ENCODE results near the gene ARFIP2.

ARFIP2 gene

DNA sequence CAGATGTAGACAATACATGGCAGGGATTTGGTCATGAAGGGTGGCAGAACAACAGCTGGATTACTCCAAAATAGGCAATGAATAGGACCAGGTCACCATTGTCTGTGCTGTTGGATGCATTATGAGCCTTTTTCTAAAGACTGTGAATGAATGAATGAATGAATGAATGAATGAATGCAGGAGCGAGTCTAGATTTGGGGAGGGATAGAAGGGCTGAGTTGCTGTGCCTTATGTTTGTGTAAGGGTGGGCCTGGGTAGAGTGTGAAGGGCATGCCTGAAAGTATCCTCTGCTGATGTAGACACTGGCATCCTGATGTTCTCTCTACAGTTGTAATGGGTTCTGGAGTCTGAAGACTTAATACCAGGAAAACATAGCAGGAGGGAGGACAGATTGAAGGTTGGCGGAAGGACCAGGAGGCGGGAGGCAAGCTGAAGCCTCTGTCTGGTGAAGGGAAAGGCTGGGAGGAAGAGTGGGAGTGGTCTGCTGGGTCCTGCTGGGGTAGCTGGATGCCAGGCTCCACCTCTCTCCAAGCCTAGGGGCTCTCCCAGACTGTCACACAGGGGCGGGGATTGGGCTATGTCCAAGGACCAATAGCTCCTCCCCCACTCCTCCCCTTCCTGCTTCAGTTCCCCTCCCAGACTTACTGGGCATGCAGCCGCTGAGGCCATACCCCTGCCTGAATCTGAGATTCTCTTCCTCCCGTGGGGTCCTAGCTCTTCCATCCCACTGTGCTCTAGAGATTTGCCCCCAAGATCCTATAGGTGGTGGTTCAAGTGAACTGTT, 12.2 kb downstream of the ARFIP2 start:
- H3K27me3 ChIP-seq (ENCODE audit: control insufficient read depth in 1 of 2, insufficient read depth in 2 of 2, low read length in 2 of 2): no peaks in the 10 kb centered on the region
- peak overlapping the region in 1 of 2 donors; percentile 51 for H3K9ac ChIP-seq (ENCODE audit: low read length in 2 of 2)
- no peaks in the 10 kb centered on the region for H3K9me3 ChIP-seq (ENCODE audit: control insufficient read depth in 2 of 2, low read length in 2 of 2)
- H3K4me1 ChIP-seq (ENCODE audit: control insufficient read depth, insufficient read depth, low read length): peaks cover 25% of the 10 kb centered on the region
- peaks cover 8 to 15% of the 10 kb centered on the region in 2 donors for H3K36me3 ChIP-seq (ENCODE audit: control insufficient read depth in 2 of 2, insufficient read depth in 2 of 2, low read length in 2 of 2)
- H3K4me3 ChIP-seq (ENCODE audit: low read length in 2 of 2): peak overlapping the region in 1 of 2 donors; percentile 35
- peak overlapping the region; percentile 71 for H3K27ac ChIP-seq (ENCODE audit: low read length)

DNA sequence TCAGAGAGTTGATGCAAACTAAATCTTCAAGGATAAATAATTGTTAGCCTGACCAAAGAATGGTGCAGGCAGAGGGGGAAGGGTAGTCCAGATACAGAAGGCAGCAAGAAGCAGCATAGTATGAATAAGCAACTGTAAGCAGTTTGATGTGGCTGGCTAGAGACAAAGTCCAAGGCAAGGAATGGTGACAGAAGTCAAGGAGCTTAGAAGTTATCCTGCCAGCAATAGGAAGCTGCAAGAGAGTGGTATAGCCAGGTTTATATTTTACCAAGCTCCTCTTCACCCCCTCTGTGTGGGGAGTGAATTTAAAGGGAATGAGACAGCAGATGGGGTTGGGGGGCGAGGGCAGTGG, 22.1 kb downstream of the ARFIP2 start:
- Histone ChIP-seq H3K27me3 (ENCODE audit: control insufficient read depth in 1 of 2, insufficient read depth in 2 of 2, low read length in 2 of 2) (no peaks in the 10 kb centered on the region), H3K36me3 (ENCODE audit: control insufficient read depth in 2 of 2, insufficient read depth in 2 of 2, low read length in 2 of 2) (peaks cover 39 to 75% of the 10 kb centered on the region in 2 donors)

DNA sequence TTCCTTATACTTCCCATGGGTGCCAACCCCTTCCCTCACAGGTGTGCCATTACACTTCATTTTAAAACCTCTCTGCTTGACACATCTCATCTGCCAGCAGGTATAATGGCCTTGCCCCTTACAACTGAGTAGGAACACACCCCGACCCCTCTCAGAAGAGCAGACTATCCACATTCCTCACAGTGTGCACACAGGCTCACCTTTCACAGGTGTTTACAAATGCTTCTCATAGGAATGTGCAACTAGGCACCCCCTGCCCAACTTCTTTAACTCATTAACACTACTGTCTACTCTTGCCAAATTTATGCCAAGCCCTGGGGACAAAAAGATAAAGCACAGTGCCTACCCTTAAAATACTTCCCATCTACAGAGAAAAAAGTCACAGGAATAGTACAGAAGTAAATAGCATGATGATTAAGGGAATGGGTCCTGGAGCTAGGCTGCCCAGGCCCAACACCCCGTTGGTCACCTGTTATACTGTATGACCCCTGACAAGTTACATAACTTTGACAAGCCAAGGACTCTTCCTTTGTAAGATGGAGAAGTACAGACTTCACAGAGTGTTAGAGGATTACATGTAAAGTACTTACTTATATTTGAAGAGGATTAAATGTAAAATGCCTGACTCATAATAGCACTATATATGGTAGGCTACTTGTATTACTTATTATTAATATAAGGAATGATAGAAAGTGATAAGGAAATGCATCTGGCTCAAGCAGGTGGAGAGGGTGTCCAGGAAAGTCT, 22.6 kb downstream of the ARFIP2 start:
- Histone ChIP-seq H3K4me1 (ENCODE audit: control insufficient read depth, insufficient read depth, low read length) (no peaks in the 10 kb centered on the region), H3K9me3 (ENCODE audit: control insufficient read depth in 2 of 2, low read length in 2 of 2) (no peaks in the 10 kb centered on the region), H3K9ac (ENCODE audit: low read length in 2 of 2) (no peak overlapping the region), H3K27ac (ENCODE audit: low read length) (no peak overlapping the region), H3K27me3 (ENCODE audit: control insufficient read depth in 1 of 2, insufficient read depth in 2 of 2, low read length in 2 of 2) (no peaks in the 10 kb centered on the region), H3K4me3 (ENCODE audit: low read length in 2 of 2) (no peak overlapping the region), H3K36me3 (ENCODE audit: control insufficient read depth in 2 of 2, insufficient read depth in 2 of 2, low read length in 2 of 2) (peaks cover 34 to 74% of the 10 kb centered on the region in 2 donors)

More for the DNA sequence above, 22.1 kb downstream of the ARFIP2 start:
- no peaks in the 10 kb centered on the region for H3K4me1 ChIP-seq (ENCODE audit: control insufficient read depth, insufficient read depth, low read length)
- no peak overlapping the region for H3K9ac ChIP-seq (ENCODE audit: low read length in 2 of 2)
- H3K27ac ChIP-seq (ENCODE audit: low read length): no peak overlapping the region
- no peaks in the 10 kb centered on the region for H3K9me3 ChIP-seq (ENCODE audit: control insufficient read depth in 2 of 2, low read length in 2 of 2)
- no peak overlapping the region for H3K4me3 ChIP-seq (ENCODE audit: low read length in 2 of 2)

DNA sequence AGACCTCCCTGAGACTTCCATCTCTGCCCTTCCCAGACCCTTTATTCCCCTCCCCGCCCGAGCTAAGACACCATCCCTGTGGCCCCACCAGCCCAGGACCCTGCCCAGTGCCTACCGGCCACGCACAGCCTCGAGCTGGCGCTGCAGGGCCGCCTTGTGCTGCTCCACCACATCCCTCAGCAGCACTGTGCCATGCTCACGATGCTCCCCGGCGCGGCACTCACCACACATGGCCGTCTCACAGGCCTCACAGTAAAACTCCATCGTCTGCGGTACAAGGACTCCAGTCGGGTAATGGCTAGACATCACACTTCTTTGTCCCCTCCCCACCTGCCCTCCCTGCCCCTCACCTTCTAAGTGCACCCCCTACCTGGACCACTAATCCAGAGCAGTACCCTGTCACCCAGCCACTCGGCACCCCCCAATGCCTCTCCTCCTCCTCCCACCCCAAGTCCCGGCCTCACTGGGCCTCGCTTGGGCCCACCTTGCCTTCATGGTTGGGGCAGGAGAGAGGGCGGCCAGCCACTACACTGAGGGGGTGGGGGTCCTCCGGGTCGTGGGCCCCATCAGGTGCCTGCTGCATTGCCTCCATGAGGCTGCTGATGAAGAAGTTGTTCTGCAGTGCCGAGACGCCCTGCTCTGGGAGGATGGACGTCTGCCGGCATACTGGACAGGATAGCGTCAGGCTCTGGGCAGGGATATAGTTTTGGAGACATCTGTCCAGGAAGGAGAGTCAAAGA, 23.4 kb downstream of the ARFIP2 start:
- H3K9ac ChIP-seq (ENCODE audit: low read length in 2 of 2): no peak overlapping the region
- H3K27me3 ChIP-seq (ENCODE audit: control insufficient read depth in 1 of 2, insufficient read depth in 2 of 2, low read length in 2 of 2): no peaks in the 10 kb centered on the region
- H3K4me1 ChIP-seq (ENCODE audit: control insufficient read depth, insufficient read depth, low read length): no peaks in the 10 kb centered on the region
- H3K4me3 ChIP-seq (ENCODE audit: low read length in 2 of 2): no peak overlapping the region
- H3K9me3 ChIP-seq (ENCODE audit: control insufficient read depth in 2 of 2, low read length in 2 of 2): no peaks in the 10 kb centered on the region
- peaks cover 37 to 75% of the 10 kb centered on the region in 2 donors for H3K36me3 ChIP-seq (ENCODE audit: control insufficient read depth in 2 of 2, insufficient read depth in 2 of 2, low read length in 2 of 2)
- H3K27ac ChIP-seq (ENCODE audit: low read length): no peak overlapping the region

DNA sequence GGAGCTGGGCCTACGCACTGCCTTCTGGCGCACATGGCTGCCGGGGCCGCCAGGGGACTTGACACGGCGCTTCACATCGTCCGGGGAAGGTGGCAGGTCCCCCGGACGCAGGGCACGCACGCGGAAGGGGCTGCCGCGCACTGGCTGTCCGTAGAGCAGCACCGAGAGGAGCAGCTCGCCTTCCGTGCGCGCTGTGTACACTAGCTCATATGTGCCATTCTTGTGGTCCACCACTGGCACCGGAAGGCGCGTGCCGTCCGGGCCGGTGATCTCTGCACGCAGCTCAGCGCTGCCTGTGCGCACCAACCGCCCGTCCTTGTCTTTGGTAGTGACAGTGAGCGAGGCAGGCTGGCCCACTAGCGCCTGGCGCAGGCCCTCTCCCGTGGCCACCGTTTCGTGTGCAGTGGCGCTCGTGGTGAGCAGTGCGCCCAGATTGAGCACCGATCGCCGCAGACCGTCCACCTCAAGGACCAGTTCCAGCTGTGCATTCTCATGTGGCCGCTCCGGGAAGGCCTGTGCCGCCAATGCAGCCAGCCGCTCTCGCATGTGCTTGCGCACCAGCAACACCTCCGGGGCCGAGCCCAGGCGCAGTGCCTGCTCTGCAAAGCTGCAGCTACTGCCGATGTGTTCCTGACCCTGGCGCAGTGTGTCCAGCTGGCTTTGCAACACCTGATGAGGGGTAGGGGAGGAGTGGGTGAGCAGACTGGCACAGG, 24.6 kb downstream of the ARFIP2 start:
- Histone ChIP-seq H3K27ac (ENCODE audit: low read length) (no peak overlapping the region), H3K4me1 (ENCODE audit: control insufficient read depth, insufficient read depth, low read length) (no peaks in the 10 kb centered on the region), H3K36me3 (ENCODE audit: control insufficient read depth in 2 of 2, insufficient read depth in 2 of 2, low read length in 2 of 2) (peaks cover 45 to 80% of the 10 kb centered on the region in 2 donors), H3K9me3 (ENCODE audit: control insufficient read depth in 2 of 2, low read length in 2 of 2) (no peaks in the 10 kb centered on the region), H3K27me3 (ENCODE audit: control insufficient read depth in 1 of 2, insufficient read depth in 2 of 2, low read length in 2 of 2) (no peaks in the 10 kb centered on the region), H3K9ac (ENCODE audit: low read length in 2 of 2) (no peak overlapping the region), H3K4me3 (ENCODE audit: low read length in 2 of 2) (no peak overlapping the region)

DNA sequence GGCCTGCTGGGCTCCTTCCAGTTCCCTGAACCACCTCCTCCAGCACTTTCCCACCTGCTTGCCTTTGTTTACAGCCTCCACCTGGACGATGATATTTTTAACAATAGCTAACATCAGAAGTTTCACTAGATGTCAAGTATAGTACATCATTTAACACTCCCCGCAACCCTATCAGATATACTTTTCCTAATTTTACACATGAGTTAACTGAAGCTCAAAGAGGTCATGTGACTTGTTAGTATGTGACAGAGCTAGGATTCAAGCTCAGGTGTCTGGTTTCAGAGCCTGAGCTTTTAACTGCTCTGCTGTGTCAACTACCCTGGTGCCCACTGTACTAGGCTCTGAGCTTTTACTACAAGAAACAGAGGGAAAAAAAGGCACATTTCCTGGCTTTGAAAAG, 26.1 kb downstream of the ARFIP2 start:
- Histone ChIP-seq H3K27ac (ENCODE audit: low read length) (no peak overlapping the region), H3K36me3 (ENCODE audit: control insufficient read depth in 2 of 2, insufficient read depth in 2 of 2, low read length in 2 of 2) (peaks cover 55 to 87% of the 10 kb centered on the region in 2 donors), H3K9ac (ENCODE audit: low read length in 2 of 2) (no peak overlapping the region), H3K4me1 (ENCODE audit: control insufficient read depth, insufficient read depth, low read length) (no peaks in the 10 kb centered on the region), H3K27me3 (ENCODE audit: control insufficient read depth in 1 of 2, insufficient read depth in 2 of 2, low read length in 2 of 2) (no peaks in the 10 kb centered on the region), H3K9me3 (ENCODE audit: control insufficient read depth in 2 of 2, low read length in 2 of 2) (no peaks in the 10 kb centered on the region), H3K4me3 (ENCODE audit: low read length in 2 of 2) (no peak overlapping the region)

DNA sequence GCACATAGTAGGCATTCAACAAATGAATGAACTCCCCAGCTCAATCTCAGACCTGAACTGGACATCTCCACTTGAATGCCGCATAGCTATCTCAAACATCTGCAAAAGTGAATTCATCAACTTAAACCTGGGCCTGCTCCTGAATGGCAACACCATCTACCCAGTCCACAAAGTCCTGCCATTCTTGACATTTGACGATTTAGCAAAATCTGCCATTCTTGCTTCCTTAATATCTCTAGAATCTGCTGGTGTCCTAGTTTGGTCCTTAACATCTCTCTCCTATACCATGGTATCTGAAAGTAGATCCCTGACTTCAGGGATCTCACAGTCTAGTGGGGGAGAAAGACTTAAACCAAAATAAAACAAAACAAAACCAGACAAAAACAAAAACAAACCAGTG, 28.0 kb downstream of the ARFIP2 start:
- Histone ChIP-seq H3K9me3 (ENCODE audit: control insufficient read depth in 2 of 2, low read length in 2 of 2) (no peaks in the 10 kb centered on the region), H3K9ac (ENCODE audit: low read length in 2 of 2) (no peak overlapping the region), H3K4me1 (ENCODE audit: control insufficient read depth, insufficient read depth, low read length) (no peaks in the 10 kb centered on the region), H3K27ac (ENCODE audit: low read length) (no peak overlapping the region), H3K4me3 (ENCODE audit: low read length in 2 of 2) (no peak overlapping the region), H3K36me3 (ENCODE audit: control insufficient read depth in 2 of 2, insufficient read depth in 2 of 2, low read length in 2 of 2) (peaks cover 68 to 82% of the 10 kb centered on the region in 2 donors), H3K27me3 (ENCODE audit: control insufficient read depth in 1 of 2, insufficient read depth in 2 of 2, low read length in 2 of 2) (no peaks in the 10 kb centered on the region)

DNA sequence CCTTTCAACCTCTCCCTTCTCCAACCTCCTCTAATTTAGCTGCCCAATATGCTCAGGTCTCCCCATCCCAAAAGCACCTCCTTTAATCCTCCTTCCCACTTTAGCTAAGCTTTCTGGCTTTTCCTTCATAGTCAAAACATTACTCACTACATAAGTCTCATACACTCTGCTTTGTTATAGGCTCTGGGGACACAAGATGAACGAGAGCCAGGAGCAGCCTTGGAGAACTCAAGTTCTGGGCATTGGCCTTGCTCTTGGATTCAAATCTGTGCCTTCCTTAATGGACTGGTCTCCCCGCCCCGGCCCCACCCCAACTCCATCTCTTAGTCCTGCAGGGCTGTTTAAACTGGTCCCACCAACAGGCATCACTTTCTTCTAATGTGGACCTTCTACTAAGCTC, 28.9 kb downstream of the ARFIP2 start:
- no peaks in the 10 kb centered on the region for H3K27me3 ChIP-seq (ENCODE audit: control insufficient read depth in 1 of 2, insufficient read depth in 2 of 2, low read length in 2 of 2)
- H3K27ac ChIP-seq (ENCODE audit: low read length): no peak overlapping the region
- H3K4me1 ChIP-seq (ENCODE audit: control insufficient read depth, insufficient read depth, low read length): no peaks in the 10 kb centered on the region
- H3K9me3 ChIP-seq (ENCODE audit: control insufficient read depth in 2 of 2, low read length in 2 of 2): no peaks in the 10 kb centered on the region
- H3K4me3 ChIP-seq (ENCODE audit: low read length in 2 of 2): no peak overlapping the region
- peaks cover 67 to 75% of the 10 kb centered on the region in 2 donors for H3K36me3 ChIP-seq (ENCODE audit: control insufficient read depth in 2 of 2, insufficient read depth in 2 of 2, low read length in 2 of 2)
- H3K9ac ChIP-seq (ENCODE audit: low read length in 2 of 2): no peak overlapping the region

DNA sequence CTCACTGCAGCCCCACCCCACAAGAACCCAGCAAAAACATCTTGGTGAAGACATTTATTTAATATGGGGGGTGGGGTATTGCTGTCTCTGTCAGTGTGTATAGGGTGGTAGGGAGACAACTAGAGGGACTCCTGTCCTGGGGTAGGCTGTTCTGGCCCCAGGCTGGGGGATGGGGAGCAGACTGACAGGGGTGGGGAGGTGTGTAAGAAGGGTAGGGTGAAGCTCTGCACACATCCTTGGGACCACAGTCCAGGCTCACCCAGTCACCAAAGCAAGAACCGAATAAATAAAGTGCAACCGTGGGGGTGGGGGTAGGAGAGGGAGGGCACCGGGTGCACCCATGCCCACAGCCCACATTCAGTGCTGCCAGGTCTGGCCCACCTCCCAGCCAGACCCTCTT, 32.6 kb downstream of the ARFIP2 start:
- Histone ChIP-seq H3K4me1 (ENCODE audit: control insufficient read depth, insufficient read depth, low read length) (no peaks in the 10 kb centered on the region), H3K36me3 (ENCODE audit: control insufficient read depth in 2 of 2, insufficient read depth in 2 of 2, low read length in 2 of 2) (peaks cover 39 to 41% of the 10 kb centered on the region in 2 donors), H3K27me3 (ENCODE audit: control insufficient read depth in 1 of 2, insufficient read depth in 2 of 2, low read length in 2 of 2) (no peaks in the 10 kb centered on the region), H3K9ac (ENCODE audit: low read length in 2 of 2) (no peak overlapping the region), H3K9me3 (ENCODE audit: control insufficient read depth in 2 of 2, low read length in 2 of 2) (no peaks in the 10 kb centered on the region), H3K27ac (ENCODE audit: low read length) (no peak overlapping the region), H3K4me3 (ENCODE audit: low read length in 2 of 2) (no peak overlapping the region)

DNA sequence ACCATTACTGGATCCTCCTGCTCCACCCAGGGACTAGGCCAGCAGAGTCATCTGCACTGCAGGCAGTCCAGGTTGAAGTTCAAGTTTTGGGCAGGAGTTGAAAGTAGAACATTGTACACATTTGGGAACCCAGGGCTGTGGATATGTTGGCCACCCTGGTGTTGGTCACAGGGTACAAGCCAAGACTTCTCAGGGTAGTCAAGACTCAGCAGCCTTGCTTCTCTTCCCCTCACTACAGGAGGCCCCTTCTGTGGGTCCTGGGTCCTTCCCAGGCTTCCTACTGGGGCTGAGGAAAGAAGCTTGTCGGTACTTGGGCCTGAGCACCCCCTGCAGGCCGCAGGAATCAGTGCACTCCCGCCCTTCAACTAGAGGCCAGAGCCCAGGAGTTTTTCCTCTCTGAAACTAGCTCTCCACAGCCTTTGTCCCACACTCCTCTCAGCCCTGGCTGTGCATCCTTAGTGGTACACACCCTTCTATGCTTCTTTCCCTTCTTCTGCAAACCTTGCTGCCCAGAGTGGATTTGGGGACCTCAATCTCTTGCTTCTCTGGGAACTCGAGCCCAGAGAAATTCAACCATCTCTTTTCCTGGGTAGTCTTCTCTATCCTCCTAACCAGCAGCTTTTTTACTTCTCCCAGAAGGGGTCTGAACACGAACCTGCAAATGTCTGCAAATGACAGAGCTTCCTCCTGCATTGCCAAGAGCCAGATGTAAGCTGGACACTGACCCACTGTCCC, 37.7 kb downstream of the ARFIP2 start:
- H3K9me3 ChIP-seq (ENCODE audit: control insufficient read depth in 2 of 2, low read length in 2 of 2): no peaks in the 10 kb centered on the region
- no peak overlapping the region for H3K27ac ChIP-seq (ENCODE audit: low read length)
- no peaks in the 10 kb centered on the region for H3K27me3 ChIP-seq (ENCODE audit: control insufficient read depth in 1 of 2, insufficient read depth in 2 of 2, low read length in 2 of 2)
- peaks cover 3% of the 10 kb centered on the region for H3K4me1 ChIP-seq (ENCODE audit: control insufficient read depth, insufficient read depth, low read length)
- H3K36me3 ChIP-seq (ENCODE audit: control insufficient read depth in 2 of 2, insufficient read depth in 2 of 2, low read length in 2 of 2): peaks cover 2 to 5% of the 10 kb centered on the region in 2 donors
- no peak overlapping the region for H3K9ac ChIP-seq (ENCODE audit: low read length in 2 of 2)
- no peak overlapping the region for H3K4me3 ChIP-seq (ENCODE audit: low read length in 2 of 2)
